ENCODE data around the gene TNFSF15. TPM values are rescaled to one million over a fixed set of nuclear protein-coding genes. Genes with fewer than 3 reads are reported as not detected.

TNFSF15 gene
- total RNA-seq, 1 experiment from 2014 or later, result not detected

DNA sequence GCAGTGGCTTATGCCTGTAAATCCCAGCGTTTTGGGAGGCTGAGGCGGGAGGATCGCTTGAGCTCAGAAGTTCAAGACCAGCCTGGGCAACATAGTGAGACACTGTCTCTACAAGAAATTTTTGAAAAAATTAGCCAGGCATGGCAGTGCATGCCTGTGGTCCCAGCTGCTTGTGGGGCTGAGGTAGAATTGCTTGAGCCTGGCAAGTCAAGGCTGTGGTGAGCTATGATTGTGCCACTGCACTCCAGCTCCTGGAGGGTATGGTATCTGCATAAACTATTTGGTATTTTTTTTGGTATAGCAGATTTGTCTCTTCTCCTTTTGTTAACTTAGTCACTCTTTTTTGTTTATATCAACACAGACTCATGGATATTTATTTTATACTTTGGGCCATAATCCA lies 62.4 kb downstream of the TNFSF15 start (continued):
- TF ChIP-seq ZFX (IDR thresholded peaks at IDR 0.05) (no peak), CEBPB (IDR thresholded peaks at IDR 0.05; ENCODE audit: low read depth) (no peak), TCF7L2 (IDR thresholded peaks at IDR 0.05; ENCODE audit: borderline replicate concordance, extremely low read depth, insufficient read depth, insufficient read length) (no peak)

DNA sequence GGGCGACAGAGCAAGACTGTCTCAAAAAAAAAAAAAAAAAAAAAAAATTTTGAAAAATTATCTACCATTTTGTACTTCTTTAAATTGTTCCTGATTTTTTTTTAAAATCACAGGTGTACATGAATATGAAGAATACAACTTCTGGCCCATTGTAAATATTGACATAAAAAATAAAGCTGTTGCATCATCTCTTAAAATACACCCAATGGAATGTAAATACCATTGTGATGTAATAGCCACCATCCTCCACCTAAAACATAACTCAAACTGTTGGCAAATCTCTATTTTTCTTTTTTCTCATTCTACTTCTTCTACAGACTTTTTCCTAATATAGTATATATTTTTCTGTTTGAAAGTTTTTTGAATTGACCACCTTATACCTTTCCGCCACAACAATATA lies 62.9 kb downstream of the TNFSF15 start:
- intact Hi-C loops (cut with micrococcal nuclease), result no loop called here
- DNase-seq (ENCODE audit: low read depth, low spot score), result no peak

More for the DNA sequence above, 62.9 kb downstream of the TNFSF15 start:
- BruUV-seq (replicated peaks), result no TSS peak
- Histone ChIP-seq H3K4me1 (ENCODE audit: control insufficient read depth in 1 of 2, insufficient read depth in 2 of 2, low read length in 2 of 2) (no peaks in the 10 kb centered on the region), H3K9me3 (ENCODE audit: control insufficient read depth in 1 of 2, insufficient read depth in 1 of 2, low read depth in 1 of 2, low read length in 2 of 2) (no peaks in the 10 kb centered on the region), H3K79me2 (ENCODE audit: insufficient read depth, low read length) (no peaks in the 10 kb centered on the region), H3K27ac (ENCODE audit: low read depth, low read length) (no peak overlapping the region), H3K4me2 (ENCODE audit: low read length) (no peak overlapping the region), H3K4me3 (replicated peaks in 1 of 2; ENCODE audit: low read depth in 1 of 2, low read length in 2 of 2) (no peak overlapping the region), H4K20me1 (ENCODE audit: insufficient read depth) (no peaks in the 10 kb centered on the region), H3K9me2 (ENCODE audit: insufficient read depth) (no peaks in the 10 kb centered on the region), H3K36me3 (ENCODE audit: control insufficient read depth in 1 of 2, insufficient read depth in 2 of 2, low read length in 2 of 2) (no peaks in the 10 kb centered on the region), H3K27me3 (ENCODE audit: insufficient read depth, low read length) (no peaks in the 10 kb centered on the region), H2AFZ (ENCODE audit: low read depth, low read length, poor library complexity, severe bottlenecking) (no peak overlapping the region), H3K9ac (ENCODE audit: low read length) (no peak overlapping the region)
- TF ChIP-seq POLR2A (IDR thresholded peaks at IDR 0.05; ENCODE audit: borderline replicate concordance, extremely low read depth, insufficient read depth, insufficient read length) (no peak), CEBPB (IDR thresholded peaks at IDR 0.05; ENCODE audit: low read depth) (no peak), EGR1 (IDR thresholded peaks at IDR 0.05; ENCODE audit: low read depth) (no peak), SIN3A (IDR thresholded peaks at IDR 0.05; ENCODE audit: low read depth) (no peak)
- TF ChIP-seq, protein P1, sequence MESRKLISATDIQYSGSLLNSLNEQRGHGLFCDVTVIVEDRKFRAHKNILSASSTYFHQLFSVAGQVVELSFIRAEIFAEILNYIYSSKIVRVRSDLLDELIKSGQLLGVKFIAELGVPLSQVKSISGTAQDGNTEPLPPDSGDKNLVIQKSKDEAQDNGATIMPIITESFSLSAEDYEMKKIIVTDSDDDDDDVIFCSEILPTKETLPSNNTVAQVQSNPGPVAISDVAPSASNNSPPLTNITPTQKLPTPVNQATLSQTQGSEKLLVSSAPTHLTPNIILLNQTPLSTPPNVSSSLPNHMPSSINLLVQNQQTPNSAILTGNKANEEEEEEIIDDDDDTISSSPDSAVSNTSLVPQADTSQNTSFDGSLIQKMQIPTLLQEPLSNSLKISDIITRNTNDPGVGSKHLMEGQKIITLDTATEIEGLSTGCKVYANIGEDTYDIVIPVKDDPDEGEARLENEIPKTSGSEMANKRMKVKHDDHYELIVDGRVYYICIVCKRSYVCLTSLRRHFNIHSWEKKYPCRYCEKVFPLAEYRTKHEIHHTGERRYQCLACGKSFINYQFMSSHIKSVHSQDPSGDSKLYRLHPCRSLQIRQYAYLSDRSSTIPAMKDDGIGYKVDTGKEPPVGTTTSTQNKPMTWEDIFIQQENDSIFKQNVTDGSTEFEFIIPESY (IDR thresholded peaks at IDR 0.05; ENCODE audit: extremely low read depth, insufficient replicate concordance, low read length), result no peak
- POLR2A ChIA-PET, result interaction anchor here (1.2 kb wide), 1 partner anchor 52 kb away, joined by 3 read pairs; no protein-coding TSS in a partner anchor
- ATAC-seq, result no peak
- RAD21 ChIA-PET (ENCODE audit: low non-redundant PET in 1 of 2, low total read pairs in 2 of 2, uncharacterized antibody in 2 of 2, unreplicated experiment in 2 of 2), result no interaction called here
- CTCF ChIA-PET, result no interaction called here
